DOHH2 (cell line): ENCODE measurements around the gene CACNA1D.

Source experiments
- H3F3A ChIP-seq: fragments of 200-600 bp; sonication (generic), shearing (Covaris generic); 2 replicates; pipeline ENCODE4 v1.6.0; 2016; ENCODE audit warnings: antibody characterized with exemption, mild to moderate bottlenecking; ENCODE audit not compliant: control insufficient read depth, insufficient read depth
- H3K27ac ChIP-seq: fragments of 200-600 bp; sonication (generic); 2 replicates; pipeline ENCODE4 v1.5.1; 2014; ENCODE audit warnings: low read depth, mild to moderate bottlenecking, low read length, moderate library complexity
- H3K27me3 ChIP-seq: fragments of 200-600 bp; sonication (generic); 2 replicates; pipeline ENCODE4 v1.6.1; 2014; ENCODE audit warnings: mild to moderate bottlenecking, low read length, mixed read lengths; ENCODE audit not compliant: control insufficient read depth
- H3K36me3 ChIP-seq: fragments of 200-600 bp; sonication (generic); 2 replicates; pipeline ENCODE4 v1.6.1; 2014; ENCODE audit warnings: mild to moderate bottlenecking, low read length, moderate library complexity, mixed read lengths; ENCODE audit not compliant: control insufficient read depth
- H3K4me1 ChIP-seq: fragments of 200-600 bp; sonication (generic); 2 replicates; pipeline ENCODE4 v1.6.1; 2014; ENCODE audit warnings: mild to moderate bottlenecking, low read length, mixed read lengths; ENCODE audit not compliant: control insufficient read depth
- H3K4me2 ChIP-seq: fragments of 200-600 bp; sonication (generic); 2 replicates; pipeline ENCODE4 v1.6.0; 2014; ENCODE audit warnings: mild to moderate bottlenecking, low read length, moderate library complexity
- H3K4me3 ChIP-seq: fragments of 200-600 bp; sonication (generic); 2 replicates; pipeline ENCODE4 v1.5.1; 2014; ENCODE audit warnings: mild to moderate bottlenecking, low read length, mixed read lengths
- H3K79me2 ChIP-seq: fragments of 200-600 bp; sonication (generic); 2 replicates; pipeline ENCODE4 v1.6.1; 2014; ENCODE audit warnings: mild to moderate bottlenecking, low read length, mixed read lengths; ENCODE audit not compliant: control insufficient read depth
- H3K9me2 ChIP-seq: fragments of 200-600 bp; sonication (generic); replicated peaks from 2 replicates; pipeline ENCODE4 v1.6.1; 2014; ENCODE audit warnings: mild to moderate bottlenecking, low read length, mixed read lengths; ENCODE audit not compliant: control insufficient read depth
- H3K9me3 ChIP-seq: fragments of 200-600 bp; sonication (generic); 2 replicates; pipeline ENCODE4 v1.6.1; 2014; ENCODE audit warnings: antibody characterized with exemption, low read length, mixed read lengths; ENCODE audit not compliant: control insufficient read depth, insufficient read depth
- H4K20me1 ChIP-seq: fragments of 200-600 bp; sonication (generic); 2 replicates; pipeline ENCODE4 v1.6.0; 2014; ENCODE audit warnings: low read depth, mild to moderate bottlenecking, antibody characterized with exemption, low read length, moderate library complexity; ENCODE audit not compliant: control insufficient read depth, insufficient read depth
- CTCF ChIP-seq: fragments of 200-600 bp; sonication (generic); IDR thresholded peaks from one replicate; pipeline ENCODE4 v1.5.1; 2014; ENCODE audit warnings: antibody characterized with exemption, mild to moderate bottlenecking, low read depth, low read length; ENCODE audit not compliant: poor library complexity, severe bottlenecking
- EZH2phosphoT487 ChIP-seq: fragments of 200-600 bp; sonication (generic); IDR thresholded peaks from 2 replicates; pipeline ENCODE4 v1.6.1; 2017; ENCODE audit warnings: borderline replicate concordance, mild to moderate bottlenecking, antibody characterized with exemption, low read length, moderate library complexity, mixed read lengths

Gene CACNA1D

GRCh38 chr3:53813876-53814275 lies 319.5 kb downstream of the CACNA1D start:
- Histone ChIP-seq H3K4me2 (no peak overlapping the region), H3K9me2 (no peaks in the 10 kb centered on the region), H4K20me1 (no peaks in the 10 kb centered on the region), H3K27me3 (peaks cover 22% of the 10 kb centered on the region), H3K4me1 (no peaks in the 10 kb centered on the region), H3K9me3 (no peaks in the 10 kb centered on the region), H3K36me3 (no peaks in the 10 kb centered on the region), H3F3A (no peaks in the 10 kb centered on the region), H3K79me2 (no peaks in the 10 kb centered on the region), H3K4me3 (no peak overlapping the region), H3K27ac (no peak overlapping the region)
- TF ChIP-seq CTCF (no peak), EZH2phosphoT487 (no peak)

GRCh38 chr3:53815067-53815466 lies 320.7 kb downstream of the CACNA1D start:
- Histone ChIP-seq H3F3A (no peaks in the 10 kb centered on the region), H3K4me2 (no peak overlapping the region), H3K4me1 (no peaks in the 10 kb centered on the region), H3K79me2 (no peaks in the 10 kb centered on the region), H3K4me3 (no peak overlapping the region), H4K20me1 (no peaks in the 10 kb centered on the region), H3K27ac (no peak overlapping the region), H3K27me3 (peaks cover 22% of the 10 kb centered on the region), H3K9me3 (no peaks in the 10 kb centered on the region), H3K9me2 (no peaks in the 10 kb centered on the region), H3K36me3 (no peaks in the 10 kb centered on the region)
- no peak for TF ChIP-seq EZH2phosphoT487
- no peak for TF ChIP-seq CTCF

- Histone ChIP-seq H3K36me3 (no peaks in the 10 kb centered on the region), H3K27ac (no peak overlapping the region), H3K79me2 (no peaks in the 10 kb centered on the region), H3F3A (no peaks in the 10 kb centered on the region), H3K9me3 (no peaks in the 10 kb centered on the region), H3K27me3 (peaks cover 22% of the 10 kb centered on the region), H3K9me2 (no peaks in the 10 kb centered on the region), H3K4me3 (no peak overlapping the region), H3K4me1 (no peaks in the 10 kb centered on the region), H3K4me2 (no peak overlapping the region), H4K20me1 (no peaks in the 10 kb centered on the region)
- no peak for TF ChIP-seq EZH2phosphoT487
- TF ChIP-seq CTCF, result no peak
Observed at GRCh38 chr3:53815651-53816050, 321.2 kb downstream of the CACNA1D start.

GRCh38 chr3:53816425-53816824 lies 322.0 kb downstream of the CACNA1D start:
- H3K36me3 ChIP-seq, result no peaks in the 10 kb centered on the region
- peaks cover 22% of the 10 kb centered on the region for H3K27me3 ChIP-seq
- no peaks in the 10 kb centered on the region for H3F3A ChIP-seq
- TF ChIP-seq CTCF, result no peak
- TF ChIP-seq EZH2phosphoT487, result no peak
- no peak overlapping the region for H3K27ac ChIP-seq
- H3K4me1 ChIP-seq, result no peaks in the 10 kb centered on the region
- no peak overlapping the region for H3K4me3 ChIP-seq
- no peaks in the 10 kb centered on the region for H4K20me1 ChIP-seq
- H3K79me2 ChIP-seq, result no peaks in the 10 kb centered on the region
- H3K9me2 ChIP-seq, result no peaks in the 10 kb centered on the region
- H3K9me3 ChIP-seq, result no peaks in the 10 kb centered on the region
- H3K4me2 ChIP-seq, result no peak overlapping the region
